Activated CD4-positive, alpha-beta T cell treated with anti-CD3 and anti-CD28 coated beads for 48 hours (primary cell): ENCODE data around the gene SUN5.

ENCODE experiments used
- DNase-seq: peaks from one replicate; pipeline ENCODE4 v3.0.0-alpha.2; 2020

Gene SUN5

GRCh38 chr20:33026072-33026778, 22.0 kb upstream of the SUN5 start:
- DNase-seq: no peak

GRCh38 chr20:33025318-33025876, 21.2 kb upstream of the SUN5 start:
- no peak for DNase-seq

GRCh38 chr20:33024609-33025317, 20.5 kb upstream of the SUN5 start:
- no peak for DNase-seq

- no peak for DNase-seq
Measured at GRCh38 chr20:33024243-33024560, 20.0 kb upstream of the SUN5 start.

GRCh38 chr20:33023439-33024242, 19.4 kb upstream of the SUN5 start:
- no peak for DNase-seq

- DNase-seq: no peak
Measured at GRCh38 chr20:33022694-33023438, 18.6 kb upstream of the SUN5 start.

- no peak for DNase-seq
Measured at GRCh38 chr20:33022289-33022688, 18.1 kb upstream of the SUN5 start.

- no peak for DNase-seq
Measured at GRCh38 chr20:33021879-33022278, 17.6 kb upstream of the SUN5 start.

GRCh38 chr20:33020278-33021161, 16.3 kb upstream of the SUN5 start:
- DNase-seq: no peak

GRCh38 chr20:33019465-33020277, 15.4 kb upstream of the SUN5 start:
- DNase-seq: no peak

GRCh38 chr20:33018169-33018931, 14.1 kb upstream of the SUN5 start:
- no peak for DNase-seq

GRCh38 chr20:33017542-33017941, 13.3 kb upstream of the SUN5 start:
- no peak for DNase-seq

- DNase-seq: no peak
Measured at GRCh38 chr20:33016581-33017109, 12.4 kb upstream of the SUN5 start.

- no peak for DNase-seq
Measured at GRCh38 chr20:33015700-33016580, 11.7 kb upstream of the SUN5 start.

- no peak for DNase-seq
Measured at GRCh38 chr20:33015114-33015484, 10.9 kb upstream of the SUN5 start.

GRCh38 chr20:33014336-33015113, 10.3 kb upstream of the SUN5 start:
- no peak for DNase-seq

GRCh38 chr20:33013701-33014326, 9.6 kb upstream of the SUN5 start:
- no peak for DNase-seq
